Ectodermal cell (in vitro differentiated cells): ENCODE results near the gene OR2G6. TPM values are rescaled to one million over a fixed set of nuclear protein-coding genes. Genes with fewer than 3 reads are reported as not detected.
"Not testable (repeated sequence)": the region's sequence is repeated elsewhere in the genome, so short reads cannot be mapped to it uniquely, and the experiment has no call there.

Source experiments
- H3K27ac ChIP-seq: 2 replicates; pipeline ENCODE4 v1.7.0; 2013; ENCODE audit warnings: mild to moderate bottlenecking, low read depth, low read length; ENCODE audit not compliant: insufficient read depth, poor library complexity, severe bottlenecking
- H3K27me3 ChIP-seq: 2 replicates; pipeline ENCODE4 v1.7.0; 2013; ENCODE audit warnings: mild to moderate bottlenecking, low read length; ENCODE audit not compliant: insufficient read depth, control insufficient read depth, poor library complexity, severe bottlenecking
- H3K36me3 ChIP-seq: one replicate; pipeline ENCODE4 v1.7.0; 2013; ENCODE audit warnings: low read length; ENCODE audit not compliant: control insufficient read depth, insufficient read depth
- H3K4me1 ChIP-seq: one replicate; pipeline ENCODE4 v1.7.0; 2013; ENCODE audit warnings: low read length; ENCODE audit not compliant: control insufficient read depth, insufficient read depth
- H3K4me3 ChIP-seq: 2 replicates; pipeline ENCODE4 v1.7.0; 2013; ENCODE audit warnings: low read depth, low read length, control low read depth; ENCODE audit not compliant: insufficient read depth
- H3K9me3 ChIP-seq: 2 replicates; pipeline ENCODE4 v1.7.0; 2013; ENCODE audit warnings: mild to moderate bottlenecking, low read length, moderate library complexity; ENCODE audit not compliant: control insufficient read depth
- WGBS, 2 experiments: methylation state at CpG; one replicate each; pipeline ENCODE4 v1.1.7; 2013; ENCODE audit warnings: missing lambda C conversion rate in 2 of 2; 5-methylcytosine and 5-hydroxymethylcytosine counted together
- polyA plus RNA-seq, 4 experiments: library from polyadenylated mRNA; stranded (reverse); fragments of 50-300 nt; gene quantifications; one replicate each; pipeline ENCODE4 v1.2.3, GENCODE V29; 2013

Gene OR2G6
- not detected for polyA plus RNA-seq (2013, experiment 1 of 4)
- not detected for polyA plus RNA-seq (2013, experiment 2 of 4)
- polyA plus RNA-seq (2013, experiment 3 of 4): not detected
- not detected for polyA plus RNA-seq (2013, experiment 4 of 4)

DNA sequence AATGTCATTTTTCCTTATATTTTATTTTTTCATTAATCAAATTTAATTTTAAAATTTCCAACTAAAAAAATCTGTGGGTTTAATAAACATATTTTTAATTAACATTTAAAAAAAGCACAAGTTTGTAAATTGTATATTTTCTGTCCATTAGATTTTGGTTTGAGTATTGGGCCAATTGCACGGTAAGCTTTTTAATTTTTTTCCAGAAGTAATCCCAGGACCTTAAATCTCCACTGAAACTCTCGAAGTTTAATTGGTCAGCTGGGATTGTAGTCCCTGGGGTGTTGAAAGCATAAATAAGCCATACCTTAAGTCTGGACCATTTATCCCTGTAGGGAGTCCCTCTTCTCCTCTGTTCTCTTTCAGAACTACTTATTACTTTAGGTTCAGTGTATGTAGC is at the start of gene OR2G6:
OR2G6 (plus strand) TSS at position 301 of the 400 bp plus-strand sequence. CDS start 13,574 bp downstream, outside the sequence.
- no CpG with 5 or more reads among the region's 2 CpGs for WGBS, 2 experiments
- not testable (repeated sequence) for H3K9me3 ChIP-seq, H3K4me3 ChIP-seq

DNA sequence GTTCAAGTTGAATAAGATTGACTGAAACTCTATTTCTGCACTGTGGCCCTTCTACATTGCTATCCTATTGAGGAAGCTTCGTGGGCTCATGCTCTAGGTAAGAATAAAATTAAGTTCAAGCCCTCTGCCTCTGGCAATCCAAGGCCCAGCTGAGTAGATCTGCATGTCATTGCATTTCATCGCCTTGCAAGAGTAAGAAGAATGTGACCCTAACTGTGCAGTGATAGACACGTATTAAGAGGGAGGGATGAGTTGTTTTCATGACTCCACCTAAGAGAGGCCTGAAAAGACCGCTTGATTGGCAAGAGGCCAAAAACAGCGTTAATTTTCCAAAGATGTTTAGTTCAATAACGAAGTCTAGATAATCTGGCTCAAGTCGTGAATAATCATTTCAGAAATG is 48.8 kb upstream of the OR2G6 start:
- H3K27me3 ChIP-seq, H3K27ac ChIP-seq, H3K9me3 ChIP-seq, H3K4me3 ChIP-seq, H3K4me1 ChIP-seq, H3K36me3 ChIP-seq: not testable (repeated sequence)
- WGBS, 2 experiments: 49 to 50% methylated on average over 6 to 7 of the region's 7 CpGs

More for the DNA sequence above, at the start of gene OR2G6:
- not testable (repeated sequence) for H3K27ac ChIP-seq, H3K27me3 ChIP-seq, H3K36me3 ChIP-seq, H3K4me1 ChIP-seq

- no peak overlapping the region for H3K27ac ChIP-seq
Measured at GRCh38 chr1:248471154-248471553, 36.7 kb upstream of the OR2G6 start.

GRCh38 chr1:248472111-248472510 is 35.8 kb upstream of the OR2G6 start:
- H3K4me1 ChIP-seq: not testable (repeated sequence)

More at GRCh38 chr1:248471154-248471553, 36.7 kb upstream of the OR2G6 start:
- H3K4me1 ChIP-seq: no peaks in the 10 kb centered on the region
- H3K27me3 ChIP-seq: no peaks in the 10 kb centered on the region
- WGBS, 2 experiments: 66 to 69% methylated on average over 2 to 3 of the region's 4 CpGs
- H3K4me3 ChIP-seq: no peak overlapping the region
- peaks cover 10% of the 10 kb centered on the region for H3K9me3 ChIP-seq
- no peaks in the 10 kb centered on the region for H3K36me3 ChIP-seq

GRCh38 chr1:248473051-248473450 is 34.8 kb upstream of the OR2G6 start, which contains the start of gene OR2T3:
OR2T3 (plus strand) TSS chr1:248473351; CDS start chr1:248473351, 0 bp downstream.
- H3K9me3 ChIP-seq, H3K27me3 ChIP-seq: not testable (repeated sequence)
- WGBS, 2 experiments: no CpG with 5 or more reads among the region's 2 CpGs

More at GRCh38 chr1:248472111-248472510, 35.8 kb upstream of the OR2G6 start:
- 40% methylated on average over 2 of the region's 2 CpGs; no CpG with 5 or more reads in 1 of the 2 experiments for WGBS, 2 experiments
- H3K4me3 ChIP-seq, H3K27me3 ChIP-seq, H3K27ac ChIP-seq, H3K36me3 ChIP-seq, H3K9me3 ChIP-seq: not testable (repeated sequence)

GRCh38 chr1:248475660-248476059 is 32.2 kb upstream of the OR2G6 start:
- WGBS, 2 experiments: no CpG with 5 or more reads among the region's 1 CpG
- not testable (repeated sequence) for H3K36me3 ChIP-seq, H3K9me3 ChIP-seq, H3K27ac ChIP-seq, H3K4me1 ChIP-seq, H3K4me3 ChIP-seq, H3K27me3 ChIP-seq

More at GRCh38 chr1:248473051-248473450, 34.8 kb upstream of the OR2G6 start, which contains the start of gene OR2T3:
- not testable (repeated sequence) for H3K4me1 ChIP-seq, H3K4me3 ChIP-seq, H3K36me3 ChIP-seq, H3K27ac ChIP-seq

- H3K4me1 ChIP-seq, H3K9me3 ChIP-seq, H3K27ac ChIP-seq, H3K4me3 ChIP-seq, H3K27me3 ChIP-seq, H3K36me3 ChIP-seq: not testable (repeated sequence)
- WGBS, 2 experiments: 61 to 67% methylated on average over 10 to 11 of the region's 13 CpGs
Measured at GRCh38 chr1:248481686-248482579, 25.9 kb upstream of the OR2G6 start.

GRCh38 chr1:248488289-248488688 is 19.6 kb upstream of the OR2G6 start, which contains the start of gene OR2T5:
OR2T5 (plus strand) TSS chr1:248488589; CDS start chr1:248488589, 0 bp downstream.
- not testable (repeated sequence) for H3K4me1 ChIP-seq, H3K9me3 ChIP-seq, H3K27me3 ChIP-seq, H3K4me3 ChIP-seq, H3K27ac ChIP-seq, H3K36me3 ChIP-seq
- 82 to 95% methylated on average over 4 of the region's 6 CpGs for WGBS, 2 experiments

DNA sequence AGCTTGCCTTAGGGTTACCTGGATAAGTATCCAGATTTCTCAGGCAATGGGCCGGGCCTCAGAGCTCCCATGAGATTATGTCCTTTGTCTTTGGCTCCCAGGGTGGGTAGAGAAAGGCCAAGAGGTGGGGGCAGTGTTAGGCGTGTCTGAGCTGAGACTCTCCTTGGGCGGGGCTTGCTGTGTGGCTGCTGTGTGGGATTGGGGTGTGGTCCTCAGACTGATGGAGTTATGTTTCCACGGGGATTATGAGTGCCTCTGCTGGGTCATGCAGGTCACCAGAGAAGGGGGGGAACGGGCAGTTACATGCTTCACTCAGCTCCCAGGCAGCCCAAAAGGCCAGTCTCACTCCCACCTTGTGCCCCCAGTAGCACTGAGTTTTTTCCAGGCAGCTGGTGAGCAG is 11.2 kb upstream of the OR2G6 start:
- no CpG with 5 or more reads among the region's 5 CpGs for WGBS, 2 experiments
- not testable (repeated sequence) for H3K27ac ChIP-seq, H3K27me3 ChIP-seq, H3K36me3 ChIP-seq, H3K9me3 ChIP-seq, H3K4me1 ChIP-seq, H3K4me3 ChIP-seq

DNA sequence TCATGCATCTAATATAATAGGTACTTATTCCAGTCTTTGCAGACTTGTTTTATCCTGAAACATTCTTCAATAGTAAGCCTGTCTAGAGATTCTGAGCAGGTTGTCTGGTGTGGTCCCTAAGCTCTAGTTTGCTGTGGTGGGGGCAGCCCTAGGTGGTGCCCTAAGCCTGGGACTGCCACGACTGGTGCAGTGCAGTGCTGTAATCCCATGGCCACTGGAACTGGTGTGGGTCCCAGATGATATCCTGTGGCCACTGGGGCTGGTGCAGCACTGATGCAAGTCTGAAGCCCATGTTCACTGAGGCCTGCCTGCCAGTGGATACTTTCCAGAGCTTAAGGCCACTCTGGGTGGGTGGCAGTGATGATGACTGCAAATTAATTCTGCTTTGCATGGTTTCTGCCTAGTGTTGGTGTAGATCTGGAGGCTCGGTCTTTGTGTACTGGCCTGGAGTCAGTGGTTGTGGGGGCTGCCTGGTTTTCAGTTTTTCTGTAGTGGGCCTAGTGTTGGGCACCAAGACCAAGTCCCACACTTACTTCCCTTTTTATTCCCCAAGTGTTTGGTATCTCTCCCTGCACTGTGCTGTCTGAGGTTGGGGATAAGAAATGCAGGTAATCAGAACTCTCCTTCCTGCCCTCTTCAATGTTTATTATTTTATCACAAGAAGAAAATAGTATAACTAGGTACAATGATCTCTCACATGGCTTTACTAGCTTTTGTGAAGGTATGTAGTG is 7.4 kb upstream of the OR2G6 start:
- not testable (repeated sequence) for H3K4me3 ChIP-seq, H3K9me3 ChIP-seq, H3K27ac ChIP-seq, H3K27me3 ChIP-seq, H3K36me3 ChIP-seq, H3K4me1 ChIP-seq
- WGBS, 2 experiments: 60 to 75% methylated on average over 1 of the region's 2 CpGs
